GM23338 (cell line): Measurements from ENCODE around the gene FRMD4A. TPM values are rescaled to one million over a fixed set of nuclear protein-coding genes. Genes with fewer than 3 reads are reported as not detected.

ENCODE experiments used
- ATAC-seq: fragments of 200-7000 bp; cut with Tn5 transposase; 3 replicates; pipeline ENCODE4 v1.9.1; 2020
- DNase-seq: peaks from one replicate; pipeline ENCODE4 v3.0.0-alpha.2; 2015; ENCODE audit warnings: low spot score
- H2AFZ ChIP-seq: fragments of 200-600 bp; sonication (generic); 2 replicates; pipeline ENCODE4 v1.8.0; 2016; ENCODE audit warnings: antibody characterized with exemption, mild to moderate bottlenecking, moderate library complexity
- H3F3A ChIP-seq: fragments of 200-600 bp; sonication (generic); replicated peaks from 2 replicates; pipeline ENCODE4 v1.8.0; 2017; ENCODE audit warnings: antibody characterized with exemption, mixed run types, low read depth
- H3K27ac ChIP-seq: fragments of 200-600 bp; sonication (generic); 2 replicates; pipeline ENCODE4 v1.6.1; 2016; ENCODE audit warnings: low read depth
- H3K27me3 ChIP-seq: fragments of 200-600 bp; sonication (generic); 2 replicates; pipeline ENCODE4 v1.8.0; 2016; ENCODE audit warnings: mild to moderate bottlenecking, mixed run types, moderate library complexity; ENCODE audit not compliant: insufficient read depth
- H3K36me3 ChIP-seq: fragments of 200-600 bp; sonication (generic); 2 replicates; pipeline ENCODE4 v1.8.0; 2016; ENCODE audit warnings: mild to moderate bottlenecking; ENCODE audit not compliant: insufficient read depth
- H3K4me1 ChIP-seq: fragments of 200-600 bp; sonication (generic); 2 replicates; pipeline ENCODE4 v1.8.0; 2016; ENCODE audit warnings: mild to moderate bottlenecking, moderate library complexity; ENCODE audit not compliant: insufficient read depth
- H3K4me2 ChIP-seq: fragments of 200-600 bp; sonication (generic); 2 replicates; pipeline ENCODE4 v1.7.1; 2017; ENCODE audit warnings: mixed run types
- H3K4me3 ChIP-seq: fragments of 200-600 bp; sonication (generic); 2 replicates; pipeline ENCODE4 v1.6.1; 2016; ENCODE audit warnings: mixed run types
- H3K79me2 ChIP-seq: fragments of 200-600 bp; sonication (generic); replicated peaks from 2 replicates; pipeline ENCODE4 v1.8.0; 2017; ENCODE audit warnings: mild to moderate bottlenecking; ENCODE audit not compliant: insufficient read depth
- H3K9me2 ChIP-seq: fragments of 200-600 bp; sonication (generic); 2 replicates; pipeline ENCODE4 v1.8.0; 2017; ENCODE audit not compliant: insufficient read depth
- H4K20me1 ChIP-seq: fragments of 200-600 bp; sonication (generic); replicated peaks from 2 replicates; pipeline ENCODE4 v1.8.0; 2017; ENCODE audit warnings: mild to moderate bottlenecking; ENCODE audit not compliant: insufficient read depth
- H3K27ac Mint-ChIP-seq: 2 replicates; pipeline ENCODE4 v1.8.0; 2020; ENCODE audit warnings: inconsistent platforms, mild to moderate bottlenecking, moderate library complexity, mixed read lengths
- H3K27me3 Mint-ChIP-seq: 3 replicates; pipeline ENCODE4 v1.8.0; 2022; ENCODE audit warnings: low read depth, mild to moderate bottlenecking, moderate library complexity, mixed read lengths, inconsistent platforms; ENCODE audit not compliant: insufficient read depth, poor library complexity
- H3K36me3 Mint-ChIP-seq: 3 replicates; pipeline ENCODE4 v1.8.0; 2021; ENCODE audit warnings: low read depth, mild to moderate bottlenecking, inconsistent platforms, moderate library complexity, mixed read lengths
- H3K4me1 Mint-ChIP-seq: 3 replicates; pipeline ENCODE4 v1.8.0; 2020; ENCODE audit warnings: mild to moderate bottlenecking, inconsistent platforms, mixed read lengths
- H3K4me3 Mint-ChIP-seq: 3 replicates; pipeline ENCODE4 v1.8.0; 2021; ENCODE audit warnings: moderate library complexity, mild to moderate bottlenecking, inconsistent platforms, mixed read lengths
- H3K9me3 Mint-ChIP-seq: 3 replicates; pipeline ENCODE4 v1.8.0; 2020; ENCODE audit warnings: moderate library complexity, mild to moderate bottlenecking, inconsistent platforms, mixed read lengths
- CREB1 ChIP-seq: fragments of 250-450 bp; sonication (Bioruptor Pico); IDR thresholded peaks from 2 replicates; pipeline ENCODE4 v1.5.0; 2020; ENCODE audit warnings: low read depth, mild to moderate bottlenecking, moderate library complexity
- ETS1 ChIP-seq: IDR thresholded peaks from 2 replicates; pipeline ENCODE4 v1.6.1; 2016; ENCODE audit warnings: antibody characterized with exemption
- EZH2 ChIP-seq: fragments of 200-600 bp; sonication (generic); IDR thresholded peaks from one replicate; pipeline ENCODE4 v1.8.0; 2017; ENCODE audit warnings: antibody characterized with exemption, mild to moderate bottlenecking, low read depth; ENCODE audit not compliant: unreplicated experiment
- JUNB ChIP-seq: IDR thresholded peaks from one replicate; pipeline ENCODE4 v1.6.1; 2016; ENCODE audit warnings: antibody characterized with exemption; ENCODE audit not compliant: unreplicated experiment
- NANOG ChIP-seq: IDR thresholded peaks from 2 replicates; pipeline ENCODE4 v1.6.1; 2016; ENCODE audit warnings: antibody characterized with exemption, borderline replicate concordance
- POLR2AphosphoS5 ChIP-seq: IDR thresholded peaks from 2 replicates; pipeline ENCODE4 v1.6.1; 2016; ENCODE audit warnings: antibody characterized with exemption, low read depth
- STAT1 ChIP-seq: IDR thresholded peaks from one replicate; pipeline ENCODE4 v1.6.1; 2016; ENCODE audit warnings: antibody characterized with exemption; ENCODE audit not compliant: unreplicated experiment
- ZNF114 ChIP-seq: fragments of 250-450 bp; sonication (Bioruptor Pico); IDR thresholded peaks from 2 replicates; pipeline ENCODE4 v1.5.0; 2020; ENCODE audit warnings: mild to moderate bottlenecking, moderate library complexity
- ZNF331 ChIP-seq: fragments of 250-450 bp; sonication (Bioruptor Pico); IDR thresholded peaks from 2 replicates; pipeline ENCODE4 v1.5.0; 2020; ENCODE audit warnings: low read depth, mild to moderate bottlenecking, moderate library complexity
- polyA plus RNA-seq: library from polyadenylated mRNA; unstranded; fragments of >200 nt; fragmentation: Nextera tagmentation; extraction: Ambion mirVana; gene quantifications from 2 replicates; pipeline ENCODE4 v1.2.1, GENCODE V29; 2016
- total RNA-seq: library from RNA; depleted of rRNA; stranded (reverse); fragments of >200 nt; shearing (Covaris generic); gene quantifications from 2 replicates; pipeline ENCODE4 v1.2.3, GENCODE V29; 2014
- TF ChIP-seq, protein P1 (sequence below): fragments of 250-450 bp; sonication (Bioruptor Pico); IDR thresholded peaks from 2 replicates; pipeline ENCODE4 v1.5.0; 2020; ENCODE audit warnings: mild to moderate bottlenecking, moderate library complexity
- TF ChIP-seq, protein P2 (sequence below), 2 experiments: fragments of 200-600 bp in 1 of 2; sonication (generic) in 1 of 2; conservative IDR thresholded peaks; 2 replicates each; pipeline versions ENCODE4 v1.5.1 to v1.6.1; 2016 to 2017; ENCODE audit warnings: antibody characterized with exemption in 2 of 2, low read depth in 2 of 2, mild to moderate bottlenecking in 2 of 2, moderate library complexity in 1 of 2

FRMD4A gene
- total and polyA plus RNA-seq, 2 experiments from 2014 or later = 14.0 to 20.1 TPM

- Mint-ChIP-seq H3K4me1 (peaks cover 18% of the 10 kb centered on the region), H3K4me3 (no peak overlapping the region), H3K27me3 (peaks cover 4% of the 10 kb centered on the region), H3K27ac (no peak overlapping the region), H3K9me3 (no peaks in the 10 kb centered on the region), H3K36me3 (no peaks in the 10 kb centered on the region)
- Histone ChIP-seq H3K27ac (no peak overlapping the region), H3K79me2 (no peaks in the 10 kb centered on the region), H3K36me3 (no peaks in the 10 kb centered on the region), H2AFZ (peak overlapping the region; percentile 90; the same call in 1 of the 2 replicates), H3K4me2 (no peak overlapping the region), H3F3A (no peaks in the 10 kb centered on the region), H3K9me2 (peaks cover 16% of the 10 kb centered on the region), H3K4me1 (no peaks in the 10 kb centered on the region), H3K27me3 (no peaks in the 10 kb centered on the region), H4K20me1 (no peaks in the 10 kb centered on the region), H3K4me3 (no peak overlapping the region)
- no peak for DNase-seq
- ATAC-seq = no peak
- TF ChIP-seq, protein P1, sequence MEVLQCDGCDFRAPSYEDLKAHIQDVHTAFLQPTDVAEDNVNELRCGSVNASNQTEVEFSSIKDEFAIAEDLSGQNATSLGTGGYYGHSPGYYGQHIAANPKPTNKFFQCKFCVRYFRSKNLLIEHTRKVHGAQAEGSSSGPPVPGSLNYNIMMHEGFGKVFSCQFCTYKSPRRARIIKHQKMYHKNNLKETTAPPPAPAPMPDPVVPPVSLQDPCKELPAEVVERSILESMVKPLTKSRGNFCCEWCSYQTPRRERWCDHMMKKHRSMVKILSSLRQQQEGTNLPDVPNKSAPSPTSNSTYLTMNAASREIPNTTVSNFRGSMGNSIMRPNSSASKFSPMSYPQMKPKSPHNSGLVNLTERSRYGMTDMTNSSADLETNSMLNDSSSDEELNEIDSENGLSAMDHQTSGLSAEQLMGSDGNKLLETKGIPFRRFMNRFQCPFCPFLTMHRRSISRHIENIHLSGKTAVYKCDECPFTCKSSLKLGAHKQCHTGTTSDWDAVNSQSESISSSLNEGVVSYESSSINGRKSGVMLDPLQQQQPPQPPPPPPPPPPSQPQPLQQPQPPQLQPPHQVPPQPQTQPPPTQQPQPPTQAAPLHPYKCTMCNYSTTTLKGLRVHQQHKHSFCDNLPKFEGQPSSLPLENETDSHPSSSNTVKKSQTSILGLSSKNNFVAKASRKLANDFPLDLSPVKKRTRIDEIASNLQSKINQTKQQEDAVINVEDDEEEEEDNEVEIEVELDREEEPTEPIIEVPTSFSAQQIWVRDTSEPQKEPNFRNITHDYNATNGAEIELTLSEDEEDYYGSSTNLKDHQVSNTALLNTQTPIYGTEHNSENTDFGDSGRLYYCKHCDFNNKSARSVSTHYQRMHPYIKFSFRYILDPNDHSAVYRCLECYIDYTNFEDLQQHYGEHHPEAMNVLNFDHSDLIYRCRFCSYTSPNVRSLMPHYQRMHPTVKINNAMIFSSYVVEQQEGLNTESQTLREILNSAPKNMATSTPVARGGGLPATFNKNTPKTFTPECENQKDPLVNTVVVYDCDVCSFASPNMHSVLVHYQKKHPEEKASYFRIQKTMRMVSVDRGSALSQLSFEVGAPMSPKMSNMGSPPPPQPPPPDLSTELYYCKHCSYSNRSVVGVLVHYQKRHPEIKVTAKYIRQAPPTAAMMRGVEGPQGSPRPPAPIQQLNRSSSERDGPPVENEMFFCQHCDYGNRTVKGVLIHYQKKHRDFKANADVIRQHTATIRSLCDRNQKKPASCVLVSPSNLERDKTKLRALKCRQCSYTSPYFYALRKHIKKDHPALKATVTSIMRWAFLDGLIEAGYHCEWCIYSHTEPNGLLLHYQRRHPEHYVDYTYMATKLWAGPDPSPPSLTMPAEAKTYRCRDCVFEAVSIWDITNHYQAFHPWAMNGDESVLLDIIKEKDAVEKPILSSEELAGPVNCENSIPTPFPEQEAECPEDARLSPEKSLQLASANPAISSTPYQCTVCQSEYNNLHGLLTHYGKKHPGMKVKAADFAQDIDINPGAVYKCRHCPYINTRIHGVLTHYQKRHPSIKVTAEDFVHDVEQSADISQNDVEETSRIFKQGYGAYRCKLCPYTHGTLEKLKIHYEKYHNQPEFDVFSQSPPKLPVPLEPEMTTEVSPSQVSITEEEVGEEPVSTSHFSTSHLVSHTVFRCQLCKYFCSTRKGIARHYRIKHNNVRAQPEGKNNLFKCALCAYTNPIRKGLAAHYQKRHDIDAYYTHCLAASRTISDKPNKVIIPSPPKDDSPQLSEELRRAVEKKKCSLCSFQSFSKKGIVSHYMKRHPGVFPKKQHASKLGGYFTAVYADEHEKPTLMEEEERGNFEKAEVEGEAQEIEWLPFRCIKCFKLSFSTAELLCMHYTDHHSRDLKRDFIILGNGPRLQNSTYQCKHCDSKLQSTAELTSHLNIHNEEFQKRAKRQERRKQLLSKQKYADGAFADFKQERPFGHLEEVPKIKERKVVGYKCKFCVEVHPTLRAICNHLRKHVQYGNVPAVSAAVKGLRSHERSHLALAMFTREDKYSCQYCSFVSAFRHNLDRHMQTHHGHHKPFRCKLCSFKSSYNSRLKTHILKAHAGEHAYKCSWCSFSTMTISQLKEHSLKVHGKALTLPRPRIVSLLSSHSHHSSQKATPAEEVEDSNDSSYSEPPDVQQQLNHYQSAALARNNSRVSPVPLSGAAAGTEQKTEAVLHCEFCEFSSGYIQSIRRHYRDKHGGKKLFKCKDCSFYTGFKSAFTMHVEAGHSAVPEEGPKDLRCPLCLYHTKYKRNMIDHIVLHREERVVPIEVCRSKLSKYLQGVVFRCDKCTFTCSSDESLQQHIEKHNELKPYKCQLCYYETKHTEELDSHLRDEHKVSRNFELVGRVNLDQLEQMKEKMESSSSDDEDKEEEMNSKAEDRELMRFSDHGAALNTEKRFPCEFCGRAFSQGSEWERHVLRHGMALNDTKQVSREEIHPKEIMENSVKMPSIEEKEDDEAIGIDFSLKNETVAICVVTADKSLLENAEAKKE (CRISPR knock-in tag) = no peak
- TF ChIP-seq CREB1 (no peak), JUNB (no peak), POLR2AphosphoS5 (no peak), STAT1 (no peak), ETS1 (no peak), NANOG (no peak), ZNF114 (CRISPR knock-in tag) (no peak), EZH2 (no peak), ZNF331 (CRISPR knock-in tag) (no peak)
- TF ChIP-seq, protein P2, sequence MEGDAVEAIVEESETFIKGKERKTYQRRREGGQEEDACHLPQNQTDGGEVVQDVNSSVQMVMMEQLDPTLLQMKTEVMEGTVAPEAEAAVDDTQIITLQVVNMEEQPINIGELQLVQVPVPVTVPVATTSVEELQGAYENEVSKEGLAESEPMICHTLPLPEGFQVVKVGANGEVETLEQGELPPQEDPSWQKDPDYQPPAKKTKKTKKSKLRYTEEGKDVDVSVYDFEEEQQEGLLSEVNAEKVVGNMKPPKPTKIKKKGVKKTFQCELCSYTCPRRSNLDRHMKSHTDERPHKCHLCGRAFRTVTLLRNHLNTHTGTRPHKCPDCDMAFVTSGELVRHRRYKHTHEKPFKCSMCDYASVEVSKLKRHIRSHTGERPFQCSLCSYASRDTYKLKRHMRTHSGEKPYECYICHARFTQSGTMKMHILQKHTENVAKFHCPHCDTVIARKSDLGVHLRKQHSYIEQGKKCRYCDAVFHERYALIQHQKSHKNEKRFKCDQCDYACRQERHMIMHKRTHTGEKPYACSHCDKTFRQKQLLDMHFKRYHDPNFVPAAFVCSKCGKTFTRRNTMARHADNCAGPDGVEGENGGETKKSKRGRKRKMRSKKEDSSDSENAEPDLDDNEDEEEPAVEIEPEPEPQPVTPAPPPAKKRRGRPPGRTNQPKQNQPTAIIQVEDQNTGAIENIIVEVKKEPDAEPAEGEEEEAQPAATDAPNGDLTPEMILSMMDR (conservative IDR thresholded peaks at IDR 0.05; ENCODE audit: low read depth in 2 of 2) = no peak
Observed at GRCh38 chr10:14311206-14311957, 19.3 kb downstream of the FRMD4A start.
